G401 (cell line): ENCODE results near the gene RIPPLY3. TPM values are rescaled to one million over a fixed set of nuclear protein-coding genes. Genes with fewer than 3 reads are reported as not detected.
"Not testable (repeated sequence)": the region's sequence is repeated elsewhere in the genome, so short reads cannot be mapped to it uniquely, and the experiment has no call there.

Experiments
- DNase-seq: peaks from one replicate; pipeline ENCODE4 v3.0.0-alpha.2; 2015; ENCODE audit warnings: low spot score
- in situ Hi-C: cut with HindIII; loops from 2 replicates; pipeline ENCODE4 v1.10.0; 2016; ENCODE audit warnings: low sequenced_read_pairs, mixed read lengths
- total RNA-seq: library from RNA; depleted of rRNA; stranded (reverse); fragments of >200 nt; shearing (Covaris generic); gene quantifications from 2 replicates; pipeline ENCODE4 v1.2.3, GENCODE V29; 2014

The RIPPLY3 gene
- total RNA-seq, 1 experiment from 2014 or later, result not detected

DNA sequence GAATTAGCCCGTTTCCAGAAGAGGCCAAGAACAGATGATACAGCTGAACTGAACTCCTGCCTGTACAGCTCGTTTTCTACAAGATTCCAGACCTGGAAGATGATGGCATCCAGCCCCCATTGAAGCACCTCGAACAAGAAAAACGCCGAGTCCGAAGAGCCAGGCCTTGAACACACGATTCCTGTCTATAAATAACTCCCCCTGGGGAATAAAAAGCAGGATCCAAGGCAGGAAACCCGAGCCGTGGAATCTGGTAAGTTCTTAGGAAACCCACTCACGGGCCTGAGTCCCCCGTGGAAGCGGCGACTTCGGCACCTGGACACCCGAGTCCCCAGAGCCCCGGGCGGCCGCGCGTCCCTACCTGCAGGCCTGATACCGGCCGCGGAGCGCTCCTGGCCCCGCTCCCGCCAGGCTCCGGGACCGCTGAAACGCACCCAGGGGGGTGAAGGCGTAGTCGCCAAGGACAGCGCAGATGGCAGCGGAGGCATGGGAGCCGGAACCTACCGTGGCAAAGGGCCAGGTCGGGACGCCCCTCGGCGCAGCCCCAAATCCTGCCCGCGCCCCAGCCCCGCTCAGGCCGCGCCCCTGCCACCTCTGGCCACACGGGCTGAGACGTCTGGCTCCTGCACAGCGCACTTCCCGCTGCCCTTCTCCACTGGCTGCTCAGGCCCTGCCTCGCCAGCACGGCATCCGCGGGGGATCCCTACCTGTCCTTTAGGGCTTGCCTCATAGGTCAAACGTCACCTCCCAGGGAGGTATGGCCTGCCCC, 26.0 kb upstream of the RIPPLY3 start:
- in situ Hi-C loops, result no loop called here
- peak; percentile 53 for DNase-seq

DNA sequence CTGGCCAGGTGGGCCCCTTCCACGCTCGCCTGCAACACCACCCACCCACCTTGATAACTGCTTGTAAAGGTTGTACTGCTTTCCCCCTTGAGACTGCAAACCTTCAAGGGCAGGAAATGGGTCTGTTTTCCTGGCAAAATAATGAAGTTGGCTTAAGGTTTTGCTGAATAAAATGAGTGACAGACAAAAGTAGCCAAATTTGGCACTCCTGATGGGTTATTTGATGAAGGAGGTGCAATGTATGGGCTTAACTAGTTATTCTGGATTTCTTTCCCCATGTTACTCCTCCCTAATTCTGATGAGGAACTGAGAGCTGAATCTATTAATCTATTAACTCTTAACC, 25.5 kb upstream of the RIPPLY3 start:
- peak; percentile 41 for DNase-seq
- in situ Hi-C loops, result no loop called here

GRCh38 chr21:36981977-36982700, 24.4 kb upstream of the RIPPLY3 start:
- in situ Hi-C loops, result no loop called here
- no peak for DNase-seq

GRCh38 chr21:36985751-36986594, 20.5 kb upstream of the RIPPLY3 start:
- no peak for DNase-seq
- in situ Hi-C loops, result no loop called here

DNA sequence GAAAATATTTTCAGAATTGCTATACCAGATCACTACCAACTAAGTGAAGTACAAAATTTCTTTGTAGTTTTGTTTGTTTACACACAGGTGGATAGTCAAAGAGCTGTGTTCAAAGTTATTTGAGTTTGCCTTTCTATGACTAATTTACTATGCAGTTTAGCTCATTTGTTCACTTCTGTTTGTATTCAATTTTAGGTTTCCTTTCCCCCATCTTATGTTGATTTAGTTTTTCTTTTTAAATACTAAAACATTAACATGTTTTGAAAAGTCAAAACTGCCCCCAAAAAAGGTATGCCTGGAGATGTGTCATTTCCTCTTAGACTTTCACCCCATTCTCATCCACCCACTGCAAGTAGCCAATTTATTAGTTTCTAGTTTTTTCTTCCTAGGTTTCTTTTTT, 18.7 kb upstream of the RIPPLY3 start:
- in situ Hi-C loops, result no loop called here

DNA sequence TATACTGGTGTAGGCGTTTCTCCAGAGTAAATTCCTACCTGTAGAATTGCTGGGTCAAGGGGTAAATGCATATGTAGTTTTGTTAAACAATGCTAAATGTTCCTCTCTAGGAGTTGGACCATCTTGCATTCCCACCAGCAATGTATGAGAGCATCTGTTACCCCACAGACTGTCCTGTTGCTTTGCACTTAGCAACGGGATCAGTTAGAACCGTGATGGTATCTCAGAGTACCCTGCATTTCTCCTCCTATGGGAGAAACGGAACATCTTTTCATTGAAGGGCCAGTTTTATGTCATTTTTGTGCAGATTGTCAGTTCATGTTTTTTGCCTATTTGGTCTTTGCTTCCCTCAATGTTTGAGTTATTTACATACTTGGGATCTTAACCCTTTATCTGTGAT, 18.0 kb upstream of the RIPPLY3 start:
- no peak for DNase-seq
- in situ Hi-C loops, result no loop called here

More for the DNA sequence above, 18.7 kb upstream of the RIPPLY3 start:
- DNase-seq, result no peak

GRCh38 chr21:36989199-36989698, 17.3 kb upstream of the RIPPLY3 start:
- DNase-seq, in situ Hi-C loops: not testable (repeated sequence)

GRCh38 chr21:36989699-36990507, 16.6 kb upstream of the RIPPLY3 start:
- in situ Hi-C loops, result no loop called here

DNA sequence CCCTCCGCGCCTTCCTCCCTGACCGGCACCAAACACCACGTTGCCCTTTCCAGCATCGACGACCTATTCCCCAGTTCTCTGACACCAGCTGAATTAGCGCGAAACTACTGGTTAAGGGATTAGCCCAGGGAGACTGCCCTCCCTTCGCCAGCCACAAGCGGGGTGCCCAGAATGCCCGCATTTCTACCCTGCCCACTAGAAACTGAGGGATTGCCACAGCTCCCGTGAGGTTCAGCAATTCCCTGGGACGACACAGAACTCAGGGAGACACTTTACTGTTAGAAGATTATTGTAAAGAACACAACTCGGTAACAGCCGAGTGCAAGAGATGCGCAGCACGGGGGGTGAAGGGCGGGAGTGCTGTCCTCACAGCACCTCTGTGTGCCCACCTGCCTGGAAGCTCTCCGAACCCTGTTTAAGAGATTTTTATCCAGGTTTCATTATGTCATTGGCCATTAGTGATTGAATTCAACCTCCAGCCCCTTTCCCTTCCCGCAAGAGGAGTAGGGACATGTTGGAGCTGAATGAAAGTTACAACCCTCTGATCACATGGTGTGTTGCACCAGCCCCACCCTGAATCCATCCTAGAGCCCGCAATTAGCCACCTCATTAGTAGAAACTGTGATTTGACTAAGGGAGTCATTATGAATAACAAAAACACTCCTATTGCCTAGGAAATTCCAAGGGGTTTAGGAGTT, 15.8 kb upstream of the RIPPLY3 start:
- DNase-seq, result no peak
- in situ Hi-C loops, result no loop called here

More at GRCh38 chr21:36989699-36990507, 16.6 kb upstream of the RIPPLY3 start:
- DNase-seq, result peak; percentile 85

- DNase-seq, result no peak
- in situ Hi-C loops, result no loop called here
These were observed 13.8 kb upstream of the RIPPLY3 start for GRCh38 chr21:36992671-36993070.

DNA sequence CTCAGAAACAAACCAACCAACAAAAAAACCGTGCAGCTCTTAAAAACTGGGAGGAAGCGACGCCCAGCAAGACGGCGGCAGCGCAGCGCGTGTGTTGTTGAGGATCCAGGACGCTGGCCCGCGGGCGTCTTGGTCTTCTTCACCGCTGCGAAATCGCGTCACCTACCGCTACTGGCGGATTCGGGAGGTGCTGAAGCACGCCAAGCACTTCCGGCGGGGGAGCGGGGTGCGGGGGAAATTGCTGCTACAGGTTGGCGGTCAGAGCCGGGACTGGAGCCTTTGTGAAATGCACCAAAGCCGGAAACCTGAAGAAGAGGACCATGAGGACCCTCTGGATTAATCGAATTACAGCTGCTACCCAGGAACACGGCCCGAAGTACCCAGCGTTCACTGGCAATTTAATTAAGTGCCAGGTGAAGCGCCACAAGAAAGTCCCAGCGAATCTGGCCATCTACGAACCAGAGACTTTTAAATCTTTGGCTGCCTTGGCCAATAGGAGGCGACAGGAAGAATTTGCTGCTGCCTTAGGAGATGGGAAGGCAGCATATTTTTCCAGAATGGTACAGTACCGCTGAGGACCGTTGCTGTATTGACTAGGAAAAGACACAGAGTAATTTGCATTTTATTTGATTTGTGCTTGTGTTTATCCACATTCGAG, 11.9 kb upstream of the RIPPLY3 start:
- in situ Hi-C loops, result no loop called here
- DNase-seq, result no peak

GRCh38 chr21:36995285-36995684, 11.2 kb upstream of the RIPPLY3 start:
- in situ Hi-C loops, DNase-seq: not testable (repeated sequence)

- no peak for DNase-seq
- in situ Hi-C loops, result no loop called here
These were observed 7.2 kb upstream of the RIPPLY3 start for GRCh38 chr21:36999131-36999898.

GRCh38 chr21:37000381-37000780, 6.1 kb upstream of the RIPPLY3 start:
- DNase-seq, result no peak

DNA sequence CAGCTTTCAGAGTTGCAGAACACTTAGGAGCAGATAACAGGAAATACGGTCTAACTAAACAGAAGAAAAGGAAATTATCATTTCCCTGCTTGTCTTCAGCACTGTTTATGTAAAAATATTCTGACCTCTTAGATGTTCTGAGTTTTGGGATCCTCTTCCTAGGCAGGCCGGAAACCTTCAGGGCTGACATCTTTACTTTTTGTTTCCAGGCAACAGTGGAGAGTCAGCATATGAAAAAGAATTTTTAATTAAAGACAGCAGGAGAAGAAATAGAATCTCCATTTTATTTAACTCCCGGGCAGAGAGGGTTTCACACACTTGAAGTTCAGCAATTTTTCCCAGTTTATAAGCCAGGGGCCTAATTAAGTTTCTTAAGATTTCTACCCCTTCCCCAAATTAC, 5.1 kb upstream of the RIPPLY3 start:
- in situ Hi-C loops, result no loop called here
- no peak for DNase-seq

More at GRCh38 chr21:37000381-37000780, 6.1 kb upstream of the RIPPLY3 start:
- in situ Hi-C loops, result no loop called here

- DNase-seq, in situ Hi-C loops: not testable (repeated sequence)
These were observed 3.7 kb upstream of the RIPPLY3 start for GRCh38 chr21:37002851-37003250.

- DNase-seq, in situ Hi-C loops: not testable (repeated sequence)
These were observed 2.6 kb upstream of the RIPPLY3 start for GRCh38 chr21:37003917-37004316.
